Suppressor macrophage treated with lipopolysaccharide for 4 hours (primary cell): ENCODE data around the gene TEKTIP1.
"Not testable (repeated sequence)": the region's sequence is repeated elsewhere in the genome, so short reads cannot be mapped to it uniquely, and the experiment has no call there.

Experiments used
- DNase-seq: peaks from one replicate; pipeline ENCODE4 v3.0.0-alpha.2; 2020

TEKTIP1 gene

DNA sequence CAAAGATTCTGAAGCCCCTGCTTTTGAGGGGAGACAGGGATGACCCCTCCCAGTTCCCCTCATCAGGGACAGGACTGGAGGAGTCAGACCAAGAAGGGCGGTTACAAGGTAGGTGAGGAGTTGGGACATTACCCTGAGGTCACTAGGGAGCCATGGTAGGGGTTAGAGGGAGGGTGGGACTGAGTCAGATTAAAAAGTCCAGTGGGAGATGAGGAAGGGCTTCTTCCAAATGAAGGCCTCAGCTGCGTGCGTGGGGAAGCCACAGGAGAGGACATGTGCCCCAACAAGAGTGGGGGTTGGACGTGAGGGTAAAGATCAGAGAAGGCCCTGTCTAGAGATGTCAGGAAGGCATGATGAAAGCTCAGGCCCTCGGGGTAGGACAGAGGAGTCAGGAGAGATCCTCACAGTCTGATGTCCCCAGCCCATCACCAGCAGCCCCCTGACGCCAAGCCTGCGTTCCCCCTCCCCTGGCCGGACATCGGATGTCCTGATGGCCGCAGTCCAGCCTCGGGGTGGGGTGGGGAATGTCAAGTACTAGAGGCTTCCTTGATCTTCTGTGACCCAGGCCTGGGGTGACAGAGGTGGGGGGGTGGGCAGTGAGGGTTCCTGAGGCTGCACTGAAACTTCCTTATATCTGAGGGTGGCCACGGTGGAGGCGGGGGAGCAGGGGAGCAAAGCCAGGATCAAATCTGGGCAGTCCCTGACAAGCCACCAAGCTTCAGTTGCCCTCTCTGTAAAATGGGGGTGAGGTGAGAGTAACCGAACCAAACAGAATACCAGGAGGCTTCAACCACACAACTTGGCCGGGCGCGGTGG is 24.9 kb downstream of the TEKTIP1 start:
- peak; percentile 51 for DNase-seq

DNA sequence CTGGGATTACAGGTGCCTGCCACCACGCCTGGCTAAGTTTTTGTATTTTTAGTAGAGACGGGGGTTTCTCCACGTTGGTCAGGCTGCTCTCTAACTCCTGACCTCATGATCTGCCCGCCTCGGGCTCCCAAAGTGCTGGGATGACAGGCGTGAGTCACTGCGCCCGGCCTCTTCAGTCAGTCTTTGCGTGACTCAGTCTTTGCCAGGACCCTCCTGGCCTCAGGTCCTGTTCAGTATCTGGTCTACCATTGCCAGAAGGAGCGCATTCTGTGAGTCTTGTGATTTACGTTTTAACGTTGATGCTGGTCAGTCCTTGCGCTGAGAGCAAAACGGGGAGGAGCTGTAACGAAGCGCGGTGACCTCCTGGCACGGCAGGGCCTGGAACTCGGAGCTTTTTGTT is 26.2 kb downstream of the TEKTIP1 start:
- no peak for DNase-seq

DNA sequence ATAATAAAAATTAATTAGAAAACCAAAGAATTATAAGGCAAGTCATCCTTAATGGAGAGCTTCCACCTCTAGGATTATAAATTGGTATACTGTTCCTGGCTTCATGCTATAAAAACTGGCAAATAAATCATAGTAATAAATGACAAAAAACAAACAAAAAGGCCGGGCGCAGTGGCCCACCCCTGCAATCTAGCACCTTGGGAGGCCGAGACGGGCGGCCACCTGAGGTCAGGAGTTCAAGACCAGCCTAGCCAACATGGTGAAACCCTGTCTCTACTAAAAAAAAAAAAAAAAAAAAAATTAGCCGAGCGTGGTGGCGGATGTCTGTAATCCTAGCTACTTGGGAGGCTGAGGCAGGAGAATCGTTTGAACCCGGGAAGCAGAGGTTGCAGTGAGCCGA is 31.1 kb downstream of the TEKTIP1 start:
- not testable (repeated sequence) for DNase-seq

GRCh38 chr19:3570606-3571011 is 31.6 kb downstream of the TEKTIP1 start:
- DNase-seq, result peak; percentile 65

DNA sequence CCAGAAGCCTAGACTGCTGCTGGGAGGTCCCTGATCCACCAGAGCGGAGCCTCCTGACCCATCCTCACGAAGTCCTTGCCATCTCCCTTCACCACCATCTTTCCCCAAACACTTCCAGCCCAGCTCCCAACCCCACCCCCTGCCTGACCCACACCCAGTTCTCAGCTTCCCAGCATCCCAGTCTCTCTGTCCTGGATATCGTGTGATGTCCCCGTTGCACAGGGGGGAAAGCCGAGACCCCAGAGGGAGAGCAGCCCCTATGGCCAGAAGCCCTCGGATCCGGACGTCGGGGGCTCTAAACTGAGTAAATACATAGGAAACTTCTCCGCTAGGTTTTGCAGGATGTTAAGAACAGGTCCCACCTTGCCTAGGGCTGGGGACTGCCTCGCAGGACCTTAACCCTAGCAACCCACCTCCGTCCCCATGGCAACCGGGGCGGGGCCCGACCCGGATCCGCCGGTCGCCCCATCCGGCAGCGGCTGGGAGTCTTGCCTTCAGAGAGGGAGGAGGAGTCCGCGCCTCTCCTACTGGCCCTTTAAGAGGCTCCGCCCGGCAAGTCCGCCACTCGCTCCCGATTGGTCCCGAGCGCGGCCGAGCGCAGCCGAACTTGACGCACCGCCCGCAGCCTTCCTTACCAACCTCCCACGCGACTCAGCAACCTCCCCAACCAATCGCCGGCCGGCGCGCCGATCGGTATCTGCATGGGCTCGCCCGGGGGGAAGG is 33.3 kb downstream of the TEKTIP1 start:
- DNase-seq, result peak; percentile 100

DNA sequence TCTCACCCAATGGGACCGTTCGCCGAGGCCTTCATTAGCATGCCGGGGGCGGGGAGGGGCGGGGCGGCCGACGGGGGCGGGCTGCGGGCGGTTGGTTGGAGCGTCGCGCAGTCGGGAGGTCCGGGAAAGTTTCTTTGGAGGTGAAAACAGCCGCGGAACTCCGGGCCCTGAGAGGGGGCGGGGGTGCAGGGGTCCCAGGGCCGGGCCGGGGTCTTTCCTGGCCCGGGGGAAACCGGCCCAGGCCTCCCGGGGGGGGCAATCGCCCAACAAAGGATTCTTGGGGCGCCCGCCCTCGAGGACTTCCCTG is 33.8 kb downstream of the TEKTIP1 start, which contains the start of gene HMG20B:
Gene HMG20B (plus strand): TSS at position 90 of the 307 bp plus-strand sequence. CDS start 366 bp downstream, outside the sequence.
- DNase-seq, result no peak

GRCh38 chr19:3573162-3573857 is 34.3 kb downstream of the TEKTIP1 start:
- DNase-seq, result no peak

- DNase-seq, result peak; percentile 99
Measured at GRCh38 chr19:3573858-3574637, 35.1 kb downstream of the TEKTIP1 start.

- no peak for DNase-seq
Measured at GRCh38 chr19:3575260-3575741, 36.3 kb downstream of the TEKTIP1 start.

GRCh38 chr19:3575949-3576673 is 37.1 kb downstream of the TEKTIP1 start:
- DNase-seq, result no peak

DNA sequence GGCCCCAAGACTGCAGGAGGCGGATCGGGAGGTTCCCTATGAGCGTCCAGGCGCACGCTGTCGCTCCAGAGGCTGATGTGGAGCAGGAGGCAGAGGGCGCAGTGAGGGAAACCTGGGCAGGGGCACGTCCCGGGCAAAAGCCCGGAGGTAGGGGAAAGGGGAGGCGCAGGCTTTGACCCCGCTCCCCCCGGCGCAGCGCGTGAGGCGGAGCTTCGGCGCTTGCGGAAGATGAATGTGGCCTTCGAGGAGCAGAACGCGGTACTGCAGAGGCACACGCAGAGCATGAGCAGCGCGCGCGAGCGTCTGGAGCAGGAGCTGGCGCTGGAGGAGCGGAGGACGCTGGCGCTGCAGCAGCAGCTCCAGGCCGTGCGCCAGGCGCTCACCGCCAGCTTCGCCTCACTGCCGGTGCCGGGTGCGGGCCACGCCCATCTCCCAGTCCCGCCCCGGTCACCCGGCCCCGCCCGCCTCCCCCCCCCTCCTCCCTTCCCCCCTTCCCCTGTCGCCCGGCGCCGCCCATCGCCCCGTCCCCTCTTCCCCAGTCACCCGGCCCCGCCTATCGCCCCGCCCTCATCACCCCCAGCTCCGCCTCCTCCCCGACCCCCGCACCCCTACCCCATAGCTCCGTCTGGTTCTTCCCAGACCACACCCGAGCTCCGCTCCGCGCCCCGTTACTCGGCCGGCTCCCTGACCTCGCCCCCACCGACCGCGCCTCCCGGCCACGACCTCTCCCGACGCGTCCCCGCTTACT is 37.9 kb downstream of the TEKTIP1 start:
- no peak for DNase-seq

- DNase-seq, result no peak
Measured at GRCh38 chr19:3577723-3578344, 38.9 kb downstream of the TEKTIP1 start.

- DNase-seq, result no peak
Measured at GRCh38 chr19:3578390-3578789, 39.4 kb downstream of the TEKTIP1 start.

- DNase-seq, result peak; percentile 85
Measured at GRCh38 chr19:3580156-3580934, 41.4 kb downstream of the TEKTIP1 start.

GRCh38 chr19:3581792-3582191 is 42.8 kb downstream of the TEKTIP1 start:
- not testable (repeated sequence) for DNase-seq

GRCh38 chr19:3584036-3584802 is 45.2 kb downstream of the TEKTIP1 start:
- not testable (repeated sequence) for DNase-seq

- DNase-seq, result no peak
Measured at GRCh38 chr19:3585301-3586126, 46.5 kb downstream of the TEKTIP1 start, which contains the start of gene GIPC3. TSS of gene GIPC3 (plus strand) at chr19:3585478. CDS start at chr19:3585598, 120 bp downstream.

DNA sequence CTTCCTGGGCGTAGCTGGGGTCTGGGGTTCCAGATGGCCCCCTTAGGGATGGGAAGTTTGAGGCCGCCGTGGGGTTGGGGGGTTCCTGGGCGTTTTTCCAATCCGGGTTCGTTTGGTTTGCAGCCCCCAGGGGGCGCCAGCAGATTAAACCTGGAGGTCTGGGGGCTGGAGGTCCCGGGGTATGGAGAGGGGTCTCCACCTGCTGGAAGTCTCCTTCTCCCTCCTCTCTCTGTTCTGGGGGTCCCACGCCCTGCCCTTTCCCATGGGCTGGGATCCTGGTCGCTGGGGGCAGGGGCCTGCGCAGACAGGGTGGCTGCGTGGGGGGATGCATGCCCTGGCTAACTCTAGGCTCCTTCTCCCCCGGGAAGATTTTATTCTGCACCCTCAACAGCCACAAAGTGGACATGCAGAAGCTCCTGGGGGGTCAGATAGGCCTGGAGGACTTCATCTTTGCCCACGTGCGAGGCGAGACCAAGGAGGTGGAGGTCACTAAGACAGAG is 47.2 kb downstream of the TEKTIP1 start:
- peak; percentile 45 for DNase-seq
